ENCODE results near the gene SMAD2.

DNA sequence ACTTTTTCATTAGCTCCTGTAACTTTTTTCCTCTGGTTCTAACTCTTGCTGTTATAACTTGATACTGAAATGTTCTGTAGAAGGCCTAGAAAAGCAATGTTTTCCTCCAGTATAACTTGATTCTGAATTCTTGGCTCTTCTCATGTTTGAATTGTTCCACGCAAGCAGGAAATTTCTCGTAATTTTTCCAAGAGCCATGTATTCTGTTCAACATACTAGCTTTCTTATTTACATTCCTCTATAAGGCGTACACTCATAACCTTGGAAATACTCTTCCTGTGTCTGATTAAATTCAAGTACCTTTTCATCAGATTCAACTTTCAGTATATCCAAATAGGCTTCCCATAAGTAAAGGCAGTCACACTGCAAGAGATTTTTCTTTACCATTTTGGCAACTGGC is 109.1 kb downstream of the SMAD2 start:
- TF ChIP-seq, protein P1, sequence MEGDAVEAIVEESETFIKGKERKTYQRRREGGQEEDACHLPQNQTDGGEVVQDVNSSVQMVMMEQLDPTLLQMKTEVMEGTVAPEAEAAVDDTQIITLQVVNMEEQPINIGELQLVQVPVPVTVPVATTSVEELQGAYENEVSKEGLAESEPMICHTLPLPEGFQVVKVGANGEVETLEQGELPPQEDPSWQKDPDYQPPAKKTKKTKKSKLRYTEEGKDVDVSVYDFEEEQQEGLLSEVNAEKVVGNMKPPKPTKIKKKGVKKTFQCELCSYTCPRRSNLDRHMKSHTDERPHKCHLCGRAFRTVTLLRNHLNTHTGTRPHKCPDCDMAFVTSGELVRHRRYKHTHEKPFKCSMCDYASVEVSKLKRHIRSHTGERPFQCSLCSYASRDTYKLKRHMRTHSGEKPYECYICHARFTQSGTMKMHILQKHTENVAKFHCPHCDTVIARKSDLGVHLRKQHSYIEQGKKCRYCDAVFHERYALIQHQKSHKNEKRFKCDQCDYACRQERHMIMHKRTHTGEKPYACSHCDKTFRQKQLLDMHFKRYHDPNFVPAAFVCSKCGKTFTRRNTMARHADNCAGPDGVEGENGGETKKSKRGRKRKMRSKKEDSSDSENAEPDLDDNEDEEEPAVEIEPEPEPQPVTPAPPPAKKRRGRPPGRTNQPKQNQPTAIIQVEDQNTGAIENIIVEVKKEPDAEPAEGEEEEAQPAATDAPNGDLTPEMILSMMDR (IDR thresholded peaks at IDR 0.05) = no peak
- no peak for TF ChIP-seq POLR2AphosphoS5 (IDR thresholded peaks at IDR 0.05)
